CD4-positive, alpha-beta T cell treated with Interleukin-4 for 4 hours (primary cell): ENCODE measurements around the gene ADAP1.

ENCODE experiments used
- DNase-seq: peaks from one replicate; pipeline ENCODE4 v3.0.0-alpha.2; 2020

Gene ADAP1

GRCh38 chr7:853366-854117 is 100.9 kb downstream of the ADAP1 start:
- DNase-seq = no peak

GRCh38 chr7:851204-851603 is 103.3 kb downstream of the ADAP1 start:
- DNase-seq = no peak

- DNase-seq = no peak
These were observed 104.7 kb downstream of the ADAP1 start for GRCh38 chr7:849781-850180.

GRCh38 chr7:849145-849544 is 105.3 kb downstream of the ADAP1 start:
- no peak for DNase-seq
